Measurements from ENCODE around the gene VAV3. TPM values are rescaled to one million over a fixed set of nuclear protein-coding genes. Genes with fewer than 3 reads are reported as not detected.

VAV3 gene
- total RNA-seq, 1 experiment from 2014 or later: not detected

- Histone ChIP-seq H3K27ac (ENCODE audit: low read depth, low read length) (no peak overlapping the region), H3K27me3 (ENCODE audit: insufficient read depth, low read length) (no peaks in the 10 kb centered on the region), H3K4me1 (ENCODE audit: control insufficient read depth in 1 of 2, insufficient read depth in 2 of 2, low read length in 2 of 2) (no peaks in the 10 kb centered on the region), H3K79me2 (ENCODE audit: insufficient read depth, low read length) (no peaks in the 10 kb centered on the region), H3K36me3 (ENCODE audit: control insufficient read depth in 1 of 2, insufficient read depth in 2 of 2, low read length in 2 of 2) (no peaks in the 10 kb centered on the region), H4K20me1 (ENCODE audit: insufficient read depth) (no peaks in the 10 kb centered on the region), H2AFZ (ENCODE audit: low read depth, low read length, poor library complexity, severe bottlenecking) (no peak overlapping the region), H3K9ac (ENCODE audit: low read length) (no peak overlapping the region), H3K4me2 (ENCODE audit: low read length) (no peak overlapping the region), H3K9me2 (ENCODE audit: insufficient read depth) (no peaks in the 10 kb centered on the region), H3K9me3 (ENCODE audit: control insufficient read depth in 1 of 2, insufficient read depth in 1 of 2, low read depth in 1 of 2, low read length in 2 of 2) (peaks cover 0 to 16% of the 10 kb centered on the region in 2 experiments; a peak in 1 of 4 replicates), H3K4me3 (replicated peaks in 1 of 2; ENCODE audit: low read depth in 1 of 2, low read length in 2 of 2) (no peak overlapping the region)
- DNase-seq (ENCODE audit: low read depth, low spot score): no peak
- CTCF ChIA-PET: interaction anchor here (1.6 kb wide), 1 partner anchor 101 kb away, joined by 4 read pairs; no protein-coding TSS in a partner anchor
- POLR2A ChIA-PET: no interaction called here
- no TSS peak for BruUV-seq (replicated peaks)
- intact Hi-C loops (cut with micrococcal nuclease): no loop called here
- ATAC-seq: no peak
- no peak for TF ChIP-seq SP1 (IDR thresholded peaks at IDR 0.05; ENCODE audit: low read depth)
- no peak for TF ChIP-seq POLR2A (IDR thresholded peaks at IDR 0.05; ENCODE audit: borderline replicate concordance, extremely low read depth, insufficient read depth, insufficient read length)
- TF ChIP-seq RAD21 (IDR thresholded peaks at IDR 0.05; ENCODE audit: low read depth): no peak
- TF ChIP-seq YY1 (IDR thresholded peaks at IDR 0.05; ENCODE audit: extremely low read depth, insufficient replicate concordance, low read depth, low read length): no peak
- no peak for TF ChIP-seq POLR2AphosphoS5 (IDR thresholded peaks at IDR 0.05; ENCODE audit: low read depth, low read length)
- TF ChIP-seq FOSL1 (IDR thresholded peaks at IDR 0.05; ENCODE audit: low read depth): no peak
- no peak for TF ChIP-seq JUND (IDR thresholded peaks at IDR 0.05)
- TF ChIP-seq CBX3 (IDR thresholded peaks at IDR 0.05; ENCODE audit: low read depth): no peak
- TF ChIP-seq CTCF (IDR thresholded peaks at IDR 0.05 in 2 of 3, conservative IDR thresholded peaks at IDR 0.05 in 1 of 3; ENCODE audit: borderline replicate concordance in 1 of 3, insufficient read depth in 1 of 3, low read depth in 2 of 3, low read length in 2 of 3): no peak
- TF ChIP-seq ELF1 (IDR thresholded peaks at IDR 0.05; ENCODE audit: borderline replicate concordance, low read depth): no peak
- no peak for TF ChIP-seq SRF (IDR thresholded peaks at IDR 0.05; ENCODE audit: low read depth)
- TF ChIP-seq ATF3 (IDR thresholded peaks at IDR 0.05): no peak
- no peak for TF ChIP-seq MAX (IDR thresholded peaks at IDR 0.05)
- no peak for TF ChIP-seq EZH2phosphoT487 (IDR thresholded peaks at IDR 0.05; ENCODE audit: borderline replicate concordance)
- RAD21 ChIA-PET (ENCODE audit: low non-redundant PET in 1 of 2, low total read pairs in 2 of 2, uncharacterized antibody in 2 of 2, unreplicated experiment in 2 of 2): no interaction called here
Observed at GRCh38 chr1:107531065-107531908, 433.7 kb downstream of the VAV3 start.
